Mesothelial cell of epicardium (in vitro differentiated cells): Measurements from ENCODE around the gene TDRD12. TPM values are rescaled to one million over a fixed set of nuclear protein-coding genes. Genes with fewer than 3 reads are reported as not detected.

Experiments used
- DNase-seq, 2 experiments: peaks; one replicate each; pipeline ENCODE4 v3.0.0; 2021; ENCODE audit warnings: low spot score in 2 of 2; ENCODE audit not compliant: unreplicated experiment in 2 of 2
- H3K27ac Mint-ChIP-seq: 2 replicates; pipeline ENCODE4 v1.8.0; 2021; ENCODE audit warnings: mixed read lengths
- H3K27me3 Mint-ChIP-seq: 2 replicates; pipeline ENCODE4 v1.8.0; 2021; ENCODE audit warnings: low read depth, mixed read lengths
- H3K36me3 Mint-ChIP-seq: 2 replicates; pipeline ENCODE4 v1.8.0; 2021; ENCODE audit warnings: mixed read lengths
- H3K4me1 Mint-ChIP-seq: 2 replicates; pipeline ENCODE4 v1.8.0; 2021; ENCODE audit warnings: mixed read lengths
- H3K4me3 Mint-ChIP-seq: 2 replicates; pipeline ENCODE4 v1.8.0; 2021; ENCODE audit warnings: mild to moderate bottlenecking, moderate library complexity, mixed read lengths
- H3K9me3 Mint-ChIP-seq: 2 replicates; pipeline ENCODE4 v1.8.0; 2021; ENCODE audit warnings: mixed read lengths
- CTCF ChIP-seq: fragments of 200-600 bp; sonication (generic); IDR thresholded peaks from one replicate; pipeline ENCODE4 v1.5.0; 2021; ENCODE audit warnings: antibody characterized with exemption; ENCODE audit not compliant: unreplicated experiment
- total RNA-seq: library from RNA; stranded (reverse); gene quantifications from 3 replicates; pipeline ENCODE4 v1.2.1, GENCODE V29; 2021

Gene TDRD12
- 0.24 to 0.63 TPM (median 0.43 TPM) in 3 replicates for total RNA-seq

GRCh38 chr19:32719611-32720059, at the start of gene TDRD12:
TSS of gene TDRD12 (plus strand) at chr19:32719767. CDS start at chr19:32720073, 306 bp downstream.
- Mint-ChIP-seq H3K27me3 (no peaks in the 10 kb centered on the region), H3K4me3 (no peak within 1 kb of the TSS), H3K9me3 (no peaks in the 10 kb centered on the region), H3K36me3 (peaks cover 17% of the 10 kb centered on the region), H3K4me1 (peaks cover 4% of the 10 kb centered on the region), H3K27ac (no peak within 1 kb of the TSS)
- TF ChIP-seq CTCF = no peak
- DNase-seq = no peak

GRCh38 chr19:32671883-32672593, 47.5 kb upstream of the TDRD12 start:
- H3K9me3 Mint-ChIP-seq = no peaks in the 10 kb centered on the region
- H3K4me3 Mint-ChIP-seq = no peak overlapping the region
- H3K4me1 Mint-ChIP-seq = peaks cover 13% of the 10 kb centered on the region
- no peaks in the 10 kb centered on the region for H3K36me3 Mint-ChIP-seq
- peaks cover 16% of the 10 kb centered on the region for H3K27me3 Mint-ChIP-seq
- no peak for TF ChIP-seq CTCF
- H3K27ac Mint-ChIP-seq = no peak overlapping the region
- DNase-seq = no peak

GRCh38 chr19:32672841-32673240, 46.7 kb upstream of the TDRD12 start:
- no peaks in the 10 kb centered on the region for H3K36me3 Mint-ChIP-seq
- H3K27me3 Mint-ChIP-seq = peaks cover 24% of the 10 kb centered on the region
- peaks cover 21% of the 10 kb centered on the region for H3K4me1 Mint-ChIP-seq
- DNase-seq = no peak
- TF ChIP-seq CTCF = no peak
- no peaks in the 10 kb centered on the region for H3K9me3 Mint-ChIP-seq
- peak overlapping the region; percentile 90 for H3K4me3 Mint-ChIP-seq
- no peak overlapping the region for H3K27ac Mint-ChIP-seq

GRCh38 chr19:32673573-32673972, 46.0 kb upstream of the TDRD12 start:
- no peak for TF ChIP-seq CTCF
- DNase-seq = no peak
- H3K36me3 Mint-ChIP-seq = no peaks in the 10 kb centered on the region
- peaks cover 29% of the 10 kb centered on the region for H3K27me3 Mint-ChIP-seq
- peak overlapping the region; percentile 90 for H3K4me3 Mint-ChIP-seq
- peaks cover 22% of the 10 kb centered on the region for H3K4me1 Mint-ChIP-seq
- no peaks in the 10 kb centered on the region for H3K9me3 Mint-ChIP-seq
- H3K27ac Mint-ChIP-seq = no peak overlapping the region

- peak overlapping the region; percentile 82 for H3K27ac Mint-ChIP-seq
- H3K4me1 Mint-ChIP-seq = peaks cover 21% of the 10 kb centered on the region
- H3K9me3 Mint-ChIP-seq = no peaks in the 10 kb centered on the region
- peak overlapping the region; percentile 90 for H3K4me3 Mint-ChIP-seq
- peaks cover 29% of the 10 kb centered on the region for H3K27me3 Mint-ChIP-seq
- no peak for TF ChIP-seq CTCF
- no peak for DNase-seq
- H3K36me3 Mint-ChIP-seq = no peaks in the 10 kb centered on the region
These were observed 45.2 kb upstream of the TDRD12 start for GRCh38 chr19:32674153-32674930.
